HG02759 (cell line): ENCODE measurements around the gene PRSS50.

Experiments used
- ATAC-seq: cut with Tn5 transposase; IDR thresholded peaks from one replicate; pipeline ENCODE4 v1.9.1; 2021; ENCODE audit warnings: mild to moderate bottlenecking, moderate library complexity; ENCODE audit not compliant: unreplicated experiment

The PRSS50 gene

DNA sequence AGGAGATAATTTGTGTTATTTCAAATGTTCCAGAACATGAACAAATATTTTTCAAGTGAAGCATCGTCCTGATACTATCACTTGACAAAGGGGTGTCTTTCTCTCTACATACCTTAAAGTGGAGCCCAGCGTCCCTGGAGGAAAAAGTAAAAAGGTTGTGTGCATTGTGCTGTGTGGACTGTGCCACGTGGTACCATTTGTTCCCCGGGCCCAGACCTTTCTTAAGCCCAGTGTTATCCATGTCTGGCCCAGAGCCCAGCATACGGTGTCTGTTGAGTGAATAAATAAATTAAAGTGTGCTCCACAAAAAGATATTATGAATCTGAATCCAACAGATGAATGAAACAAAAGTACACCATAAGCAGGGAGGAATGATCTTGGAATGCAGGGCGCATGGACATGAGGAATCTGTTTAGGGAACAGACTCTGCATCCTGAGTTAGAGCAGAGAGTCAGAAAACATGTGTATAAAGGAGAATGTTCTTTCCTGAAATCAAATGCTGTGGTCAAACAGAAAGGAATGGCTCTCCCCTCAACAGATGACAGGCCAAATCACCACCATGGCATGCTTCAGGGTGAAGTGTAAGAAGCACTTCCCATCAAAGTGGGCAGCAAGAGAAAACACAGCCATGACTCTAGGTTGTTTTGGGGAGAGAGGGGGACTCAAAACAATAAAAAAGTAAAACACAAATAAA lies 8.1 kb upstream of the PRSS50 start:
- no peak for ATAC-seq

DNA sequence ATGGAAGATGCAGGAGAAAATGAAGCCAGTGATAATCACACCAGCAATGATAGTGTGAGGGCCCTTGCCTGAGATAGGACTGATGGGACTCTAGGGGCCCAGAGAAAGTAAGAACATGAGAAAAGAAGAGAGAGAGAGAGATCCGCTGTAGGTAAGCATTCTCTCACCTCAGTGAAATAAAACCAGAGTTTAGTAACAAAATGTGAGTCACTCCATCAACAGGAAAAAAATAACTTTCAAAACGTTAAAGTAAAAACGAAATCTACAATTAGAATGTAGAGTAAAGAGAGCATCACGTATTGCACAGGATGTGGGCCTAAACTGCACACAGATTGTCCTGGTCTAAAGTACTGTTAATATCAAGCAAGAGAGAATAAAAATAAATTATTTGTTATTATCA lies 6.8 kb upstream of the PRSS50 start:
- ATAC-seq, result no peak

DNA sequence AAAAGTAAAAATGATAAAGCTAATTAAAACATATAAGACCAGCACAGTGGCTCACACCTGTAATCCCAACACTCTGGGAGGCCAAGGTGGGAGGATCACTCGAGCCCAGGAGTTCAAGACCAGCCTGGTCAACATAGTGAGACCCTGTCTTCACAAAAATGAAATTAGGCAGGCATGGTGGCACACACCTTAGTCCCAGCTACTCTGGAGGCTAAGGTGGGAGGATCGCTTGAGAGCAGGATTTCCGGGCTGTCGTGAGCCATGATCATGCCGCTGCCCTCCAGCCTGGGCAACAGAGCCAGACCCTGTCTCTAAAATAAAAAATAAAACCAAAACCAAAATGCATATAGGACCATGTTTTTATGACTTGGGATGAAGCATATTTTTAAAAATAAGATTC lies 4.8 kb upstream of the PRSS50 start:
- no peak for ATAC-seq

DNA sequence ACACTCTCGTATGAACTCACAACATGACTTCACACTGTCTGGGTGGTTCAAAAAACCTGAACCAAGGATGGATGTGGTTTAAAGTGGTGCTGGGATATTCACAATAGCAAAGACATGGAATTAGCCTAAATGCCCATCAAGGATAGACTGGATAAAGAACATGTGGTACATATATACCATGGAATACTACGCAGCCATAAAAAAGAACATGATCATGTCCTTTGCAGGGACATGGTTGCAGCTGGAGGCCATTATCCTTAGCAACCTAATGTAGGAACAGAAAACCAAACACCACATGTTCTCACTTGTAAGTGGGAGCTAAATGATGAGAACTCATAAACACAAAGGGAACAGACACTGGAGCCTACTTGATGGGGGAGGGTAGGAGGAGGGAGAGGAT lies 3.3 kb upstream of the PRSS50 start:
- no peak for ATAC-seq

DNA sequence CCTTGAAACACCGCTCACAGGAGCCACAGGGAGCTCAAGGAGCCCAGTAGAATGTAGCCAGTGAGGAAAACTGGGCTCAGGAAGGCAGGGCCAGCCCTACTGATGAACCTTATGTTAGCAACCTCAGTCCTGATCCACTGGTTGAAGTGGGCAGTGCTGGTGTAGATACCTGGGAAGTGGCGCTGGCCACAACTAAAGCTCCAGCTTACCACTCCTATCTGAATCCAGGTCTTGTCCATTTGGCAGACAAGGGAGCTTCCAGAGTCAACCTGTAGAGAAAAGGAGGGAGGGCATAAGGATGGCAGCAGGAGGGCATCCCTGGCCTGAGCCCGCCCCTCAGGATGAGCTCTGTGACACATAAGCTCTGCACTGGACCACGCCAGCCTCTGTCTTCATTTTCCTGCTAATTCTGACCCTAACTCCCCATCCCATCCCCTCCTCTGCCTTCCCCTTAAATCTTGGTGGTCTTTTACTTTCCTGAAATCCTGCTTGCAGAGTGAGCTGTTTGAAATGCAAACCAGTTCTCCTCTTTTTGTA lies 2.1 kb upstream of the PRSS50 start:
- ATAC-seq, result no peak

DNA sequence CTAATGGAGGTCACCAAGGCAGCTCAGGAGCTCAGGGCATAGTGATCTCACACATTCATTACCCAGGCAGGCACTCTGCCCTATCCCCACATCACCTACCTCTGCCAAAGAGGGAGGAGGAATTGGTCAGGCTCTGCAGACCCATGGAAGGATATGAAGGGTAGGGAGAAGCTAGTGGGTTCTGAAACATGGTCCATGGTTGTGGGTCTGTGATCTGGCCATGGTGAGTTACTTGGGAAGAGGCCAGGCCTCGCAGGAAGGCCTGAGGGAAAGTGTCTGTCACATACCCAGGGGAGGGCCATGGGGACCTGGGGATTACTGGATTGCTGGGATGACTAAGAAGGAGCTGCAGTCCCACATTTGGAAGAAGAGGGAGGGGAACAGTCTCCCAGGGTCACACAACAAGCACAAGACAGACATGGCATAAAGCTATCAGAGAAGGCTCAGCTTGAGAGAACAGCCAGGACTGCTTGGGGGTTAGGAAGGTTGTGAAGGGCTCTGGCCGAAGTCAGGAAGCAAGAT lies 1.4 kb upstream of the PRSS50 start:
- no peak for ATAC-seq

DNA sequence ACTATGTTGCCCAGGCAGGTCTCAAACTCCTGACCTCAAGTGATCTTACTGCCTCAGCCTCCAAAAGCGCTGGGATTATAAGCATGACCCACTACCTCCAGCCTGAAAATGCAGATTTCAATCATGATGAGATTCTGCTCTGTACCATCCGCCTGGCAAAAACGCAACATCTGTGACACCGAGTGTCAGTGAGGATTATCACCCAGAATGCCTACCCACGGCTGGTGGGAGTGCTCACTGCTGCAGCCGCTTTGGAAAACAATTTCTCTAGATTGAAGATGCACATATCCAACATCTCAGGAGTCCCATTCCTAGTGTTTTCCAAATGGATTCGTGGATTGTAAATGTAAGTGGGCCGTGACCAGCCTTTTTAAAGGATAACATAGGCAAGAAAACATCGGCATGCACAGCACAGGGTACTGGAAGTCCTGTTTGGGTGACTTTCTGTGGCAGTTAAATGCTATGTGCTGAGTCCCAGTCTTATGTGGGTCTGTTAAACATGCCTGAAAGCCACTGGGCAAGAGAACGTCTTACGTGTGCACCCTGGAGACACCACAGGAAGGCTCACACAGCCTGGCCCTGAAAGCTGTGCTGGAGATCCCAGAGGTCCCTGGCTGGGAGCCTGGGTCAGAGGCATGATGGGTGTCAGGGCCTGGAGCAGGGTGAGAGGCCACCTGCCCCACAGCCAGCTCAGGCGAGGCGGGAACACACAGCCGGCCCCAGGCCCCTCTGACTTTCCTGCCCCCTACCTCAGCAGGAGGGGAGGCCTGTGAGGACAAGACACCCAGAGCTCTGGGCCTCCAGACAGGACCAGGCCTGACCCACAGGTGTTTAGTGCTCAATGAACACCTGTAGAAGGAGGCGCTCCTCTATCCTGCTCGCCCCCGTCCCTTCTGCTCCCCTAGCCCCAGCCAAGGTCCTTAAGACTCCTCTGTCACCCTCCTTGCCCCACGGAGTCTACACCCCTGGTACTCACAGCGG lies 918 bp downstream of the PRSS50 start:
- no peak for ATAC-seq

DNA sequence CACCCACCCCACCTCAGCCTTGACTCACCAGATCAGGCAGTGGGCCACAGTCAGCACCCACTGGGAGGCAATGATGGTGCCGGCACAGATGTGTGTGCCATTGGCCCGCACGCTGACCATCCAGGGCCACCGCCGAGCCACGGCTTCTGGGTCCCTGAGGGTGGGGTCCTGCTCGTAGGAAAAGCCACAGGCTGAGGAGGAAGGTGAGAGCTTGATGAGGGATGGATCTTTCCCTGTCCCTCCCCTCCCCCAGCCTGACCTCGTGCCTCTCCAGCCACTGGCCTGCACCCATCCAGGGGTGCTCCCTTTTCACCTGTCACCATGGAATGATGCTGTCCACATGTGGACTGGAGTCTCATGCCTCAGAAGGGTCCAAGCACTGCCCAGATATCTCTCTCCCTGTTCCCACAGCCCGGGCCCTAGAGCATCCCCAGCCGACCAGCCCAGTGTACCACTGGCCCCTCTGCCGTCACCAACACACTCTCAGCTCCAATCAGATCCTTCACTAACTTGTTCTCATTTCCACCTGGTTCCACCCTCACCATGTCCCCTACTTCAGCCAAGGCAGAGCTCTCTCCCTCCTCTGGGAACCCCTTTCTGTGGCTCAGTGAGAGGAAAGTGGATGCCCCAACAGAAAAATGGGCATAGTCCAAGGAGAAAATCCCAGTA lies 2.0 kb downstream of the PRSS50 start:
- no peak for ATAC-seq

DNA sequence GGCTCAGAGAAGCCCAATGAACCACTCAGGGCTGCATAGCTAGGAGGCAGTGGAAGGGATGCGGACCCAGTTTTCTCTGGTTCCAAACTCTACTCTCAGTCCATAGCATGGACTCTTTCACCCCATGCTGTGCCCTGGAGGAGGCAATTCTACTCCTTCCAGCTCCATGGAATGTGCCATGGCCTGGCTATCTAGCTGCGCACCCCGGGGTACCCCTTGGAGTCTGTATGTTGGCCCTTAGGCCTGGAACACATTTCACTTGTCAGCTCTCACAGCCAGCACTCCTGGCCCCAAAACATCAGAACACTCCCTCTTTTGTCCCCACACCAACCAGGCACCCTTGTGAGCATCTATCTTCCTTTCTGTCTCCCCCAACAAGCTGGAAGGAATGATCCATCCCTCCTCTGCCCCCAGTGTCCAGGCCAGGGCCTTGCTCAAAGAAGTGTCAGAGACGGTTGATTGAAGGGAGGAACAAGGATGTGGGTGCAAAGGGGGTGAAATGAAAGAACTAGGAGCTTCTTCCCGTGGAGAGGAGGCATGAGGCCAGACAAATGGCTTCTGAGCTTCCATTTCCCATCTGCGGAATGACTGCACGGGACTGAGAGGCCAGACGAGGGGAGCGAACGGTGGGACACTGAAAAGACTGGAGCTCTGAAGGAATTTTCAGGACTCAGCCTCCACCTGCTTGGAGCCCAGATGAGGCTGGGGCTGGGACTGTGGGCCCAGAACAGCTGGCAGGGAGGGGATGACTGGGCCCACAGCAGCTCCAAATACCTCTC lies 2.8 kb downstream of the PRSS50 start:
- ATAC-seq, result no peak

DNA sequence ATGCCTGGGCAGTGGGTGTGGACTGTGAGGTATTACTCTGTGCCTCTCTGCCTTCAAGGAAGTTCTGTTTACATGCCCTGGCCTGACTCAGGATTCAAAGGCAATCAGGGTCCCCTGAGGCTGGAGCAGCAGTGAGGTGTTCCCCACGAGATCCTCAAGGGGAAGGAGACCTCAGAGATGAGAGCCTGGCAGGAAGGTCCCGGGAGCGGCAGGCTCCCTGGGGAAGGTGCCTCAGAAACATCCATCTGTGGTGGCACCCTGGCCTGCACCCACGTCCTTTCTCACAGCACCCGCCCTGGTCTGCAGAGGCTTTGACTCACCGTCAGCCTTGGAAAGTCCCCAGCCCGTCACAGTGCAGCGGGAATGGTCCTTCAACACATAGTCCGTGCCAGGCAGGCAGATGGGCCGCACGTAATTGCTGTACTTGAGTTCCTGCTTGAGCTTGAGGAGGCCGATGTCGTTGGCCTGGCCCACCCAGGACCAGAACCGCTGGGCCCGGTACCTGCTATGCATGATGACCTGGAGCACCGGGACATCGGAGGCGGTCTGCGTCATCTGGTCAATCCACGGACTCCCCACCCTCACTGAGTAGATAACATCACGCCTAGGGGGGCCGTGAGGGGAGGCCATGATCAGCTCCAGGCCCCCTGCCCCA lies 3.6 kb downstream of the PRSS50 start:
- no peak for ATAC-seq

DNA sequence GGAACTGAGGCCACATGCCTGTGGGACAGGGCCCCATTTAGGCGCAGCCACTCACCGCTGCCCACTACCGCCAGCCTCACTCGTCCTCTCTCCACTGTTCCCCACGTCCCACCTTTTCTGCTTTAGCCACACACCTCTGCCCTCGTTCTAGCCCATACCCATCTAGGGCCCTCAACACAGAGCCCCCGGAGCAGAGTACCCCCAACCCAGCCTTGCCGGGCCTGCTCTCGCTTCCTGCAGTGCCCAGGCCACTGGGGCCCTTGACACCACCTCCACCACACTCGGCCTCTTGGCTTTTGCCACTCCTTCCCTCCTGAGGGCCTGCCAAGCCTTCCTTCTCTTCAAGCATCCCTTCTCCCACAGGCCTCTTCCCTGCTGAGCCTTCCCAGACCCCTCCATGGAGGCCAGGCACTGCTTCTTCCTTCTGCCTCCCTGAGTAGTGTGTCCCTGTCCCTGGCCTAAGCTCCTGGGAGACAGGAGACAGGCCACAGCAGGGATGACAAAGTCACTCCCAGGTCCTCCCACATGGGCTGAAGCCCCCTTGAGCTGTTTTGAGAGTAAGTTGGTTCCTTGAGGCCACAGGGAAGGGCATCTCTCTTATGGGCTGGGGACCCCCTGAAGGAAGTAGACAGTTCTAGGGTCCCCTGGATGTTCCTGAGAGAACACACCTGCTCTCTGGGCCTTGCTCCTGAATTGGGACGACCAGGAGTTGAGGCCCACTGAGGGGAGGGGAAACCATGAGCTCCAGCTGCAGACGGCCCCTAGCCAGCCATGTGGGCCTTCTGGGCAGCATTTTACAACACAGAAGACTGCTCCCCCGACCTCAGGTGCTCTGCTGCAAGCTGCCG lies 4.4 kb downstream of the PRSS50 start:
- ATAC-seq, result no peak

DNA sequence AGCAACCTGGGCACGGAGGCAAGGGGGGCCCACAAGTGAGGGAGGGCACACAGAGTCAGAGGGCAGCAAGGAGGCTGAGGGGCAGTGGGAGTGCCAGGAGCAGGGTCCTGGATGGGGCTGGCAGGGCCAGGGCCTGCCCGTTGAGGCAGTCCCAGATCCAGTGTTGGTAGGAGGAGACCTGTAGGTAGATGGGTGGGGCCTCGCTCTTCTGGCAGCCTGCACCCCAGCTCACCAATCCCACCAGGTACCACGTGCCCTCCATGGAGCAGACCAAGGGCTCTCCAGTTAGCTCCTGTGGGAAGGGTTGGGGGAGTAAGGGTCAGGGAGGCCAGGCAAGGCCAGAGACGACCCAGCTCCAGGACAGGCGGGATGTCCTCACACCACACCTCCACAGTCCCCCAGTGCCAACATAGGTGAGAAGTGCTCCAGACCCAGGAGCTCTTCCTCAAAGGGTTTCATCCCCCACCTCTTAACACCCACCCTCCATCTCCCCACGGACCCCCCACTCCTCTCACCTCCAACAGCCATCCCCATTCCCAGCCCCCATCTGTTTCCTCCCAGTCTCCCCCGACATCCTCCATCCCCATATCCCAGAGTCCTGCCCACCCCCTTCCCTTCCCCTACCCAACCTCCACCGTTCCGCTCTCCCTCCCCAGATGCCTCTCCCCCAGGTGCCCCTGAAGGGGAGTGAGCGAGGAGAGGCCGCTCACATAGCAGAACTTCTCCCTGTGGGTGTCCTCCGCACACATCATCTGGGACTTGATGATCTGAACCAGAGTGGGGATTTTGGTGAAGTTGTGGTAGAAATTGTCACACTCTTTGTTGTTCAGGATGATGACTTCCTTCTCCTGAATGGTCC lies 5.2 kb downstream of the PRSS50 start:
- no peak for ATAC-seq

DNA sequence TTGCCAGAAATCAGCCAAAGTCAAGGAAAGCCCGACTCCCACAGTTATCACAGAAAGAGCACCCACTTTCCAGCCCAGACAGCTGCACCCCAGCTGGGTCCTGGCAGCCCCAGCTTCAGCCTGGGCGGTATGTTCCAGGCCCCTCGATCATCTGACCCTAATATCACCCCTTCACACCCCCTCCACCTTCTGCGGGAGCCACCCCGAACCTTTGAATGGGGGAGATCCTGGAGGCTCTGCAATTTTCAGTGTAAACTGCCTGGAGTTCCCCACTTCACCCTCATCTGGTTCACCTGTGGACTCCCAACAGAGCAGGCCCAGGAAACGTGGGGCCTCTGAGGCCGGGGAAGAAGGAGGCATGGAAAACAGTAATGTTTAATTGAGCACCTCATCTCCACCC lies 5.9 kb downstream of the PRSS50 start:
- ATAC-seq, result no peak

DNA sequence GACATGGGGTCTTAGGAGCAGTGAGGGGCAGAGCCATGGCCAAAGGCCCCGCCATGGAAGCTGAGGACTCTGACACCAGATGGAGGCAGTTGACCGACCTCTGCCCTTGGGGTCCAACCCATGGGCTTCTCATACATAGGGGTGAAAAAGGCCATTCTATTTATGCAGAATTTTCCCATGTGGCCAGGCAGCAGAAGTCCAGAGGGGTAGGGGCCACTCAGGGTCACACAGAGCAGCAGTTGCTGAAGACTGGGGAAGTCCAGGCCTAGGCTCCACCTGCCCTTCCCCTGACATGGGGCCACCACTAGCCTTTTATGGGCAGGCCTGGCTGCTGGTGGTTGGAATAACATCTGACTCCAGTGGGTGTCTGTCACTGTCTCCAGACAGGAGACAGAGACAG lies 6.4 kb downstream of the PRSS50 start:
- no peak for ATAC-seq

DNA sequence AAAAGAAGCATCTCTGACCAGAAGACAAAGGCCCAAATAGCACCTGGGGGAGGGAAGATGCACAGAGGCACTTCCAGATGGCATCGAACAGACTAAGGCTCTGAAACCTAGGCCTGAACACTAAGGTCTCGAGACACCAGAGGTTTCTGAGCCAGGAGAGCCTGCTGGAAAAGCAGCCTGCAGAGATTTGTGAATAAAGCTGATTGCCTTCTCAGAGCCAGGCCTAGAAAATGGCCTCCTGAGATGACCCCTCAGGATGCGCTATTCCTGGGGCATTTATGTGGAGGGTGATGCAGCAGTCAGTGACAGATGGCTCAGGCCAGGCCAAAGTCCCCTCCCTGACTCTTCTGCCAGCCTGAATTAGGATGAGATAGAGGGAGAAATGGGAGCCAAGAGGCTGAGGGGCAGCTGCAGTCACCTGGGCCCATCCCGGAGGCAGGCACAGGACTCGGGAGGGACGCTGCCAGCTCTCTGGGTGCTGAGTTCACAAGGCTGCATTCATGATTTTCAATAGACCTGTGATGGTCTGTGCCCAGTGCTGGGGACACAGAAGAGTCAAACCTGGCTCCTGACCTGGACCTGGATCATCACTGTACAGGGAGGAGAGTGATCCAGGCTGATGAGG lies 6.9 kb downstream of the PRSS50 start:
- ATAC-seq, result no peak

DNA sequence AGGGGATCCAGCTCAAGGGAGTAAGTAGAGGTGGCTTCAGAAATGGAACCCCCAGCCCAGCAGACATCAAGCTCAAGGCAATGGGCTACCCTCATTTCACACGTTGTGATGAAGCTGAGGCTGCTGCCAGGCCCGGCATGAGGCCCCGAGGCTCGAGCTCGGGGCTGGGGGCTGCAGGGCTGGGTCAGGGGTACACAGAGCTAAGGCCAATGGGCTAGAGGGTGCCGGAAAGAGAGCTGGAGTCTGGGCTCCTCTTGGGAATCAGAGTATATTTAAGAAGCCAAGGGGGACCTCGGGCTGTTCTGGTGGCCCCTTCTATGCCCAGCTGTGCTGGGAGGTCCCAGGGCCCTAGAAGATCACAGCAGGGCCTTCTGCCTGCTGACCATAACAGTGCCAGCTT lies 7.4 kb downstream of the PRSS50 start:
- no peak for ATAC-seq

DNA sequence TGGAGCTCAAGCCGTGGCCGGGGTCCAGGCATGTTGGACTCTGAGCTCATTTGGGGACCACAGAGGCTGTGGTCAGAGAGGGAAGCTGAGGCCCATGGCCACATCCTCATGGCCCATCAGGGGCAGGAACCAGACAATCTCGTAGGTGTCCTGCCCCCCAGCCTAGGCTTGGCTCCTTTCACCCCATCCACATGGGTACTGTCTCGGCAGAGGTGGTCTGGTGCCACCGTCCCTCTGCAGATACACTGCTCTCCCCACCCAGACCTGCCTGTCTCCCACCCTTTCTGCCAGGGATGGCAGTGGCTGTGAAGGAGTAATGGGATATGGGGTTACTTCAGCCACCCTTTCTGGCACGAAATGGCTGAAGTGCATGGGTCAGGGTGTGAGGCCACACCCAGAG lies 7.9 kb downstream of the PRSS50 start:
- no peak for ATAC-seq
